Dermis blood vessel endothelial cell (primary cell): ENCODE data around the gene SRRD. TPM values are rescaled to one million over a fixed set of nuclear protein-coding genes. Genes with fewer than 3 reads are reported as not detected.
A peak's percentile ranks its signal among the peaks of the same experiment; 100 is the strongest.
"Not testable (repeated sequence)": the region's sequence is repeated elsewhere in the genome, so short reads cannot be mapped to it uniquely, and the experiment has no call there.

Experiments
- DNase-seq: peaks from one replicate; pipeline ENCODE4 v3.0.0; 2010
- total RNA-seq: library from RNA; depleted of rRNA; stranded (reverse); fragments of >200 nt; gene quantifications from 2 replicates; pipeline ENCODE4 v1.2.3, GENCODE V29; 2014

The SRRD gene
- total RNA-seq, 1 donor from 2014 or later: 21.1 TPM

DNA sequence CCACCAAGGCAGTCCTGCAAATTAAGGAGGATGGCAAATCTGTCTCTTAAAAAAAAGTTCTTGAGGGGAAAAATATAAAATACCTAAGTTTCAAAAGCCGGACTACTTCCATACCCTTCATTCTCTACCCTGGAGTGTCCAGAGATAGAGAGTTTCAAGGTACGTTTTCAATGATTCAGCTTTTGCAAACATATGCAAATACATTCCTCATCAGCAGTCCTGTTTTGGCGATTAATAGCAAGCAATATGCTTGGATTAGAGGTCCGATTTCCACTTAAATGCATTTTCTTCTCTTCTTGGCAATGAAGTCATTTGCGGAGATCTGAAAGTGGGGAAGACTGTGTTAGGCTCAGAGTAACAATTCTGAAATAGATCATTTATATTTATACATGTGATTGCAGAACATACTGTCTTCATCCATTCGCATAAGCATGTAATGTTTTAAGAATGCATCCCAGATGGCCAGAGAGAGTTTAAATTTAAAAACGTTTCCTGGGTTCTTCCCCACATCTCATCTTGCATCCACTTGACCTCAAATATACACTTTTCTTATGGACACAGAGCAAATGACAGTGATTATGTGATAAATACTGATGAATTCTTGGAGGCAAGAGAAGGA, 42.4 kb downstream of the SRRD start:
- DNase-seq: no peak

DNA sequence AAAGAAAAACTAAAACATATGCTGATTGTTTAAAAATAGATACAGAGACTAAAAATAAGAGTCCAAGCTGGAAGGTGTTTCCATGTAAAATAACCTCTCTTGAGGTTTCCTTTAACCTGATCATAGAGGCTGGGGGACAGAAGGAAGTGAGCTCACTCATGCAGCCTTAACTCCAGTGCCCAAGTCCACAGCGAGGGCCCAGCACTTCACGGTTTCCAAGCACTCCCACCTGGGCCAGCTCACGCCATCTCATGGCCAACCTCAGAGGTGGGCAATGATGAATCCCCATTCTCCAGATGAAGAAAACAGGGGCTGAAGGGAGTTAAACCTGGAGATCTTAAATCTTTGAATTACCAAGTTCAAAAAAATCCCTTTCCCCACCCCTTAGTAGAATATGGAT, 43.5 kb downstream of the SRRD start:
- no peak for DNase-seq

- no peak for DNase-seq
Measured at GRCh38 chr22:26527574-26528465, 44.1 kb downstream of the SRRD start.

- DNase-seq: not testable (repeated sequence)
Measured at GRCh38 chr22:26528518-26528917, 44.8 kb downstream of the SRRD start.

- no peak for DNase-seq
Measured at GRCh38 chr22:26529345-26529744, 45.7 kb downstream of the SRRD start.

DNA sequence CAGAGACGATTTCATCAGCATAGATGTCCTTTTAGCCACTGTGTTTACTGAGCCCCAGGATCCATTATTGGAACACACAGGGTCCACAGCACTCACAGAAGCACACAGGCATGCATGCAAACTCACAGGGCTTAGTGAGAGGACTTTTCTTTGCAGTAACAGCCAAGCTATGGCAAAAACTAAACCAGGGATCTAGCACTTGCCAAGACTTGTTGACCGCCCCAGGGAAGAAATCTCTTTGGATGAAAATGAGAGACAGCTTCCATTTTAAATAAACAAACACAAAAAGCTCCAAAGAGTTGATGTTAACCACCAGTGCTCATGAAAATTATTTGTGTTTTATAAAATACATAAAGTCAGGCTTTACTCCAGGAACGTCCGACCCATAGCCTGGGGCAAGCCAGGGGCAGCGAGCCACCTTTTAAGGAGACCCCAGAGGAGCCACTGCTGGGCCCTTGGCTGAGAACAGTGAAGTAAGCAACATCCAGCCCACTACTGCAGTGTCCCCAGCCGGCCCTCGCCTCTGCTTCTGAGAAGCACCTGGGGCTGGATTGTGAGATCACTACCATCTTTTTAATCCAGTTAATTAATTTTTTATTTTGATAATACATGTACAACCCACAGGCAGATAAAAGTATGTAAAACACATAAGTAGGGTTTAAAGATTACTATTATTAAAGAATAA, 50.6 kb downstream of the SRRD start:
- DNase-seq: no peak

- DNase-seq: no peak
Measured at GRCh38 chr22:26534874-26535602, 51.4 kb downstream of the SRRD start.

- DNase-seq: no peak
Measured at GRCh38 chr22:26535603-26535908, 51.9 kb downstream of the SRRD start.

DNA sequence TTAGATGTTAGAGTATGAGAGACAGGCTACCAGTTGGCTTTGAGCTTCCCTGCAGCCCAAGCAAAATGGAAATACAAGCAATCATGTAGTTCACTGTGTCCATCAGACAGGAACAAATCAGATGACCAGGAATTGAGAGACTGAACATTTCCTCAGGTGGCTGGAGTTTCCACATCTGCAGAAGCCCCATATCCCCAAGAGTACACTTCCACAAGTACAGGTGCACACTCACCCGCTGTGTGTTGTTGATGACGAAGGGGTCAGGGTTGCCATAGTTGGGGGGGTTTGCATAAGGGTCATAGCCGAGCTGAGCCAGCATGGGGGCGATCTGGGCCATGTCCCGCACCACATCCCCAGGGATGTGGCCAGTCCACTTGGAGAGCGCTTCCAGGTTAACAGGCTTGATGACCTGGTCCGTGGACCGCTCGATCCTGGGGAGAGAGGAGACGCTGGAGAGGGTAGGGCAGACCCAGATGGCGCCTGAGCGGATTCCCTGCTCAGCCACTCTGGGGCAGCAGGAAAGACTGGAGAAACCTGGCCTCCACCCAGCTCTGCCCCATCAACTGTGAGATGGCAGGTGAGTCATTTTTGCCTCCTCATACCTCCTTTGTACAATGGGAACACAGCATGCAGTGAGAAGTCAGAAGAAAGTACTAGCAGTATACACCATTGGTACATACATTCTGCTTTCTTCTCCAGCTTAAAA, 52.5 kb downstream of the SRRD start:
- no peak for DNase-seq

DNA sequence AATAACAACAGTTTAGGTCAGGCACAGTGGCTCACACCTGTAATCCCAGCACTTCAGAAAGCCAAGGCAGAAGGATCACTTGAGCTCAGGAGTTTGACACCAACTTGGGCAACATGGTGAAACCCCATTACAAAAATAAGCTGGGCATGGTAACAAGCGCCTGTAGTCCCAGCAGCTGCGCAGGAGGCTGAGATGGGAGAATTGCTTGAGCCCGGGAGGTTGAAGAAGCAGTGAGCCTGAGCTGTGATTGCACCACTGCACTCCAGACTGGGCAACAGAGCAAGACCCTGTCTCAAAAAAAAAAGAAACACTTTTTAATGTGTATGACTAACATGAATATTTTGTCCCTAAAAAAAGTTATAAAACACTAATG, 53.1 kb downstream of the SRRD start:
- DNase-seq: no peak

- no peak for DNase-seq
Measured at GRCh38 chr22:26540119-26540518, 56.4 kb downstream of the SRRD start.

- no peak for DNase-seq
Measured at GRCh38 chr22:26541167-26541819, 57.6 kb downstream of the SRRD start.

- peak; percentile 30 for DNase-seq
Measured at GRCh38 chr22:26542831-26543230, 59.2 kb downstream of the SRRD start.

Other genes with a start within 250 kb of the SRRD start
- gene ASPHD2, start 54.6 kb upstream of the SRRD start, total RNA-seq: 1.0 and 1.2 TPM in 2 replicates
- 20.0 and 26.5 TPM in 2 replicates for gene HPS4, start 94 bp upstream of the SRRD start, total RNA-seq
- gene TFIP11, start 28.6 kb downstream of the SRRD start, total RNA-seq: 44.6 and 54.1 TPM in 2 replicates
- 131 and 208 TPM in 2 replicates for gene TPST2, start 106.3 kb downstream of the SRRD start, total RNA-seq
- 0.09 TPM in 1 of 2 replicates, not detected in the other for gene CRYBB1, start 134.2 kb downstream of the SRRD start, total RNA-seq
- not detected in 2 replicates for gene CRYBA4, start 138.1 kb downstream of the SRRD start, total RNA-seq
- 0.19 and 0.34 TPM in 2 replicates for gene MIAT, start 173.7 kb downstream of the SRRD start, total RNA-seq